IMR-90 (cell line): ENCODE results near the gene PDZRN3. TPM values are rescaled to one million over a fixed set of nuclear protein-coding genes. Genes with fewer than 3 reads are reported as not detected.

Source experiments
- ATAC-seq: fragments of 200-7000 bp; cut with Tn5 transposase; 2 replicates; pipeline ENCODE4 v1.9.1; 2020; ENCODE audit warnings: low read depth, mild to moderate bottlenecking, moderate library complexity
- BruUV-seq: library from RNA; stranded (reverse); fragments of 400-500 nt; replicated peaks from 2 replicates; lab custom pipeline; 2021; lab: Mats Ljungman, UMichigan
- CTCF ChIA-PET: fragments of 300-600 bp; formaldehyde crosslinking; extraction: SDS; loops from one replicate; lab custom pipeline; 2021; ENCODE audit warnings: antibody characterized with exemption; lab: Yijun Ruan, JAX
- POLR2A ChIA-PET: fragments of 300-600 bp; sonication (Branson Sonifier 250); formaldehyde crosslinking; loops from one replicate; lab custom pipeline; 2022; ENCODE audit warnings: antibody characterized with exemption; ENCODE audit not compliant: unreplicated experiment; lab: Charles Lee
- DNase-seq: peaks from one replicate; pipeline ENCODE4 v3.0.0; 2013
- H2AFZ ChIP-seq: replicated peaks from 2 replicates; pipeline ENCODE3; 2013; ENCODE audit warnings: low read length, mild to moderate bottlenecking; ENCODE audit not compliant: poor library complexity
- H2AK5ac ChIP-seq: 2 replicates; pipeline ENCODE4 v1.6.1; 2013; ENCODE audit warnings: low read depth, low read length, inconsistent platforms
- H2AK9ac ChIP-seq: replicated peaks from 2 replicates; pipeline ENCODE3; 2013; ENCODE audit warnings: mild to moderate bottlenecking, low read depth, low read length, moderate library complexity; ENCODE audit not compliant: poor library complexity
- H2BK120ac ChIP-seq: 2 replicates; pipeline ENCODE4 v1.6.1; 2013; ENCODE audit warnings: low read depth, low read length, inconsistent platforms
- H2BK15ac ChIP-seq: 3 replicates; pipeline ENCODE4 v1.6.1; 2013; ENCODE audit warnings: low read depth, low read length, inconsistent platforms
- H2BK20ac ChIP-seq: 2 replicates; pipeline ENCODE4 v1.6.1; 2013; ENCODE audit warnings: low read depth, mild to moderate bottlenecking, inconsistent platforms, low read length, moderate library complexity
- H2BK5ac ChIP-seq: 2 replicates; pipeline ENCODE4 v1.6.1; 2013; ENCODE audit warnings: mild to moderate bottlenecking, low read depth, low read length, inconsistent platforms; ENCODE audit not compliant: poor library complexity, severe bottlenecking
- H3K14ac ChIP-seq: replicated peaks from 2 replicates; pipeline ENCODE4 v1.6.1; 2013; ENCODE audit warnings: low read depth, low read length, inconsistent platforms
- H3K18ac ChIP-seq: 2 replicates; pipeline ENCODE4 v1.6.1; 2013; ENCODE audit warnings: low read depth, low read length, control low read depth
- H3K23ac ChIP-seq: 2 replicates; pipeline ENCODE4 v1.6.1; 2013; ENCODE audit warnings: low read depth, low read length, inconsistent platforms
- H3K27ac ChIP-seq: 2 replicates; pipeline ENCODE4 v1.5.1; 2013; ENCODE audit warnings: mild to moderate bottlenecking, control low read depth, low read length; ENCODE audit not compliant: insufficient read depth
- H3K27me3 ChIP-seq: 2 replicates; pipeline ENCODE4 v1.6.1; 2013; ENCODE audit warnings: low read length; ENCODE audit not compliant: control insufficient read depth, insufficient read depth
- H3K36me3 ChIP-seq: 2 replicates; pipeline ENCODE4 v1.6.1; 2013; ENCODE audit warnings: low read length, mixed read lengths; ENCODE audit not compliant: control insufficient read depth, insufficient read depth
- H3K4ac ChIP-seq: 2 replicates; pipeline ENCODE4 v1.6.1; 2013; ENCODE audit warnings: low read depth, low read length, inconsistent platforms
- H3K4me1 ChIP-seq: 2 replicates; pipeline ENCODE4 v1.6.1; 2013; ENCODE audit warnings: low read length, mixed read lengths; ENCODE audit not compliant: control insufficient read depth, insufficient read depth
- H3K4me2 ChIP-seq: 2 replicates; pipeline ENCODE4 v1.6.1; 2013; ENCODE audit warnings: low read depth, mild to moderate bottlenecking, control low read depth, low read length, moderate library complexity
- H3K4me3 ChIP-seq: 2 replicates; pipeline ENCODE4 v1.5.1; 2013; ENCODE audit warnings: low read depth, mild to moderate bottlenecking, control low read depth, low read length, moderate library complexity; ENCODE audit not compliant: insufficient read depth
- H3K56ac ChIP-seq: 2 replicates; pipeline ENCODE4 v1.6.1; 2013; ENCODE audit warnings: low read length, inconsistent platforms; ENCODE audit not compliant: insufficient read depth; ENCODE audit errors: extremely low read depth
- H3K79me1 ChIP-seq, 2 experiments: 2 replicates each; pipeline ENCODE4 v1.6.1; 2013; ENCODE audit warnings: low read length in 2 of 2, inconsistent platforms in 1 of 2, low read depth in 1 of 2
- H3K9ac ChIP-seq: 2 replicates; pipeline ENCODE4 v1.6.1; 2013; ENCODE audit warnings: low read depth, low read length, control low read depth
- H3K9me1 ChIP-seq: 2 replicates; pipeline ENCODE4 v1.6.1; 2013; ENCODE audit warnings: low read length, inconsistent platforms; ENCODE audit not compliant: insufficient read depth
- H3K9me3 ChIP-seq: 2 replicates; pipeline ENCODE4 v1.6.1; 2013; ENCODE audit warnings: low read length; ENCODE audit not compliant: control insufficient read depth, insufficient read depth
- H4K20me1 ChIP-seq: 2 replicates; pipeline ENCODE4 v1.6.1; 2013; ENCODE audit warnings: low read length, inconsistent platforms; ENCODE audit not compliant: insufficient read depth
- H4K5ac ChIP-seq: 2 replicates; pipeline ENCODE4 v1.6.1; 2013; ENCODE audit warnings: mild to moderate bottlenecking, low read depth, low read length, control low read depth
- H4K8ac ChIP-seq, 2 experiments: 2 replicates each; pipeline ENCODE4 v1.6.1; 2013; ENCODE audit warnings: low read depth in 2 of 2, low read length in 2 of 2, control low read depth in 1 of 2, inconsistent platforms in 1 of 2
- H4K91ac ChIP-seq: 2 replicates; pipeline ENCODE4 v1.6.1; 2013; ENCODE audit warnings: low read depth, low read length, inconsistent platforms; ENCODE audit not compliant: insufficient read depth
- CTCF ChIP-seq: conservative IDR thresholded peaks from 2 replicates; pipeline ENCODE4 v1.5.1; 2012; ENCODE audit warnings: mild to moderate bottlenecking, low read depth, low read length, improper control_type of control experiment
- MAZ ChIP-seq: IDR thresholded peaks from 2 replicates; pipeline ENCODE4 v1.6.1; 2012; ENCODE audit warnings: low read depth, mild to moderate bottlenecking, low read length, improper control_type of control experiment, moderate library complexity, borderline replicate concordance
- MXI1 ChIP-seq: IDR thresholded peaks from 2 replicates; pipeline ENCODE4 v1.6.1; 2012; ENCODE audit warnings: low read depth, mild to moderate bottlenecking, low read length, moderate library complexity, borderline replicate concordance
- NFE2L2 ChIP-seq: fragments of 150-350 bp; IDR thresholded peaks from 2 replicates; pipeline ENCODE4 v1.6.1; 2016; ENCODE audit warnings: low read depth, mild to moderate bottlenecking, low read length
- RAD21 ChIP-seq: IDR thresholded peaks from 2 replicates; pipeline ENCODE4 v1.6.1; 2012; ENCODE audit warnings: low read length, improper control_type of control experiment
- USF2 ChIP-seq: fragments of 150-350 bp; IDR thresholded peaks from 2 replicates; pipeline ENCODE4 v1.6.1; 2017; ENCODE audit warnings: mild to moderate bottlenecking, antibody characterized with exemption, low read length, low read depth
- WGBS, 2 experiments: methylation state at CpG; one replicate each; pipeline versions ENCODE4 v1.1.5 to v1.1.7; 2013; ENCODE audit warnings: missing lambda C conversion rate in 2 of 2; ENCODE audit not compliant: insufficient read length in 1 of 2; ENCODE audit errors: extremely low coverage in 2 of 2; 5-methylcytosine and 5-hydroxymethylcytosine counted together
- dilution Hi-C: fragments of 300-500 bp; cut with HindIII; formaldehyde crosslinking; loops from one replicate; pipeline ENCODE4 v1.14.3; 2018; ENCODE audit warnings: low sequenced_read_pairs; ENCODE audit not compliant: unreplicated experiment
- in situ Hi-C: fragments of 300-500 bp; cut with MboI; formaldehyde crosslinking; loops from 3 replicates; pipeline ENCODE4 v1.14.3; 2019; ENCODE audit warnings: low sequenced_read_pairs, inconsistent platforms, mixed read lengths
- intact Hi-C: fragments of 100-400 bp; cut with micrococcal nuclease; formaldehyde crosslinking; loops from 2 replicates; pipeline ENCODE4 v1.10.0; 2022
- polyA plus RNA-seq, 3 experiments: library from polyadenylated mRNA; depleted of rRNA; stranded (reverse); fragments of >200 nt; gene quantifications; 2 replicates each; pipeline ENCODE4 v1.2.3, GENCODE V29; 2012; ENCODE audit warnings: low replicate concordance in 1 of 3
- total RNA-seq: library from RNA; depleted of rRNA; stranded (reverse); fragments of >200 nt; gene quantifications from 2 replicates; pipeline ENCODE4 v1.2.3, GENCODE V29; 2012

The PDZRN3 gene
- total and polyA plus RNA-seq, 2 of the 4 experiments (the other 2 are of a cell fraction), result 9.4 to 17.0 TPM

- Histone ChIP-seq H2AK9ac (no peak overlapping the region), H3K4ac (no peak overlapping the region), H3K4me1 (peaks cover 17% of the 10 kb centered on the region), H3K36me3 (peaks cover 13% of the 10 kb centered on the region; the same call in 1 of the 2 replicates), H2BK5ac (no peak overlapping the region), H3K9me1 (peaks cover 8% of the 10 kb centered on the region), H3K56ac (no peak overlapping the region), H4K20me1 (peaks cover 3% of the 10 kb centered on the region; the same call in 1 of the 2 replicates), H4K5ac (peak overlapping the region; percentile 20; the same call in 1 of the 2 replicates), H3K14ac (no peak overlapping the region), H3K18ac (peak overlapping the region; percentile 30; the same call in 1 of the 2 replicates), H2AK5ac (no peak overlapping the region), H3K9me3 (no peaks in the 10 kb centered on the region), H3K4me2 (peak overlapping the region; percentile 4; the same call in 1 of the 2 replicates), H2AFZ (no peak overlapping the region), H4K91ac (no peak overlapping the region), H2BK120ac (no peak overlapping the region), H3K27ac (peak overlapping the region; percentile 64; the same call in 1 of the 2 replicates), H4K8ac (no peak overlapping the region), H2BK15ac (no peak overlapping the region), H2BK20ac (no peak overlapping the region), H3K79me1 (0 out of 4 replicates have a peak, but pooled peaks cover 0 to 1% of the 10 kb centered on the region in 2 experiments), H3K27me3 (no peaks in the 10 kb centered on the region), H3K4me3 (no peak overlapping the region), H3K9ac (no peak overlapping the region), H3K23ac (no peak overlapping the region)
- intact Hi-C loops (no loop called here), dilution Hi-C loops (no loop called here), in situ Hi-C loops (no loop called here)
- BruUV-seq, result no TSS peak
- no CpG with 5 or more reads among the region's 6 CpGs for WGBS, 2 experiments
- CTCF ChIA-PET, result no interaction called here
- POLR2A ChIA-PET, result no interaction called here
- TF ChIP-seq MAZ (no peak), RAD21 (no peak), MXI1 (no peak), CTCF (no peak), USF2 (peak; percentile 46; the same call in 1 of the 2 replicates), NFE2L2 (no peak)
- no peak for ATAC-seq
- peak; percentile 6 for DNase-seq
Measured at GRCh38 chr3:73401059-73401458, 223.7 kb downstream of the PDZRN3 start.
